ENCODE data around the gene TRNT1. TPM values are rescaled to one million over a fixed set of nuclear protein-coding genes. Genes with fewer than 3 reads are reported as not detected.

Gene TRNT1
- total and polyA plus RNA-seq, 7 experiments from 2014 or later: 22.7 to 44.5 (median 36.7) TPM

GRCh38 chr3:3191675-3192285 is 65.0 kb downstream of the TRNT1 start:
- H3K36me3 ChIP-seq (ENCODE audit: control insufficient read depth in 2 of 3, insufficient read depth in 3 of 3, low read length in 3 of 3): no peaks in the 10 kb centered on the region
- peaks cover 20 to 42% of the 10 kb centered on the region in 2 donors for H3K4me1 ChIP-seq (ENCODE audit: control insufficient read depth in 2 of 2, insufficient read depth in 2 of 2, low read length in 2 of 2)
- H3K27me3 Mint-ChIP-seq: peaks cover 0 to 21% (median 0%) of the 10 kb centered on the region in 5 donors
- peaks cover 0 to 11% (median 4%) of the 10 kb centered on the region in 11 donors for H3K9me3 Mint-ChIP-seq
- H3K4me1 Mint-ChIP-seq: peaks cover 27 to 65% (median 60%) of the 10 kb centered on the region in 7 donors
- H3K9me3 ChIP-seq (ENCODE audit: control insufficient read depth in 2 of 3, low read length in 3 of 3): peaks cover 0 to 2% (median 0%) of the 10 kb centered on the region in 3 experiments
- DNase-seq (peak in 7 of 9 donors; percentile 25 to 58 (median 44)), ATAC-seq (peak; percentile 89)
- H3K4me3 ChIP-seq (ENCODE audit: low read length): peak overlapping the region; percentile 18
- H3K4me3 Mint-ChIP-seq: peak overlapping the region; percentile 54 to 92 (median 78)
- ChIA-PET POLR2A (interaction anchor here (0.5 to 5.8 kb wide), 10 partner anchors 9 to 1301 kb away, joined by 3 to 72 read pairs (median 4); partner anchors contain the start of genes CRBN, ITPR1, LRRN1 and SETMAR), CTCF (interaction anchor here (1.0 to 2.3 kb wide), 7 partner anchors 9 to 19 kb away, joined by 3 to 18 read pairs (median 5); no protein-coding TSS in a partner anchor)
- peak overlapping the region; percentile 39 to 98 (median 91) for H3K27ac Mint-ChIP-seq
- peaks cover 0 to 3% (median under 1%) of the 10 kb centered on the region in 5 donors for H3K36me3 Mint-ChIP-seq
- H3K27ac ChIP-seq (ENCODE audit: low read depth, low read length): peak overlapping the region; percentile 66
- intact Hi-C loops (cut with micrococcal nuclease): loop anchor here in 1 of 2 donors (1.0 to 5.0 kb wide), 3 partner anchors 12 to 1301 kb away; partner anchors contain the start of genes CRBN, ITPR1 and LRRN1
- no peaks in the 10 kb centered on the region for H3K27me3 ChIP-seq (ENCODE audit: control insufficient read depth in 2 of 2, insufficient read depth in 2 of 2, low read length in 2 of 2)

- Histone ChIP-seq H3K4me1 (ENCODE audit: control insufficient read depth in 2 of 2, insufficient read depth in 2 of 2, low read length in 2 of 2) (peaks cover 20 to 42% of the 10 kb centered on the region in 2 donors), H3K27ac (ENCODE audit: low read depth, low read length) (peak overlapping the region; percentile 66), H3K36me3 (ENCODE audit: control insufficient read depth in 2 of 3, insufficient read depth in 3 of 3, low read length in 3 of 3) (no peaks in the 10 kb centered on the region), H3K4me3 (ENCODE audit: low read length) (peak overlapping the region; percentile 18), H3K9me3 (ENCODE audit: control insufficient read depth in 2 of 3, low read length in 3 of 3) (no peaks in the 10 kb centered on the region), H3K27me3 (ENCODE audit: control insufficient read depth in 2 of 2, insufficient read depth in 2 of 2, low read length in 2 of 2) (no peaks in the 10 kb centered on the region)
- CTCF ChIA-PET: interaction anchor here (1.0 to 2.3 kb wide), 6 partner anchors 8 to 20 kb away, joined by 3 to 18 read pairs (median 5); no protein-coding TSS in a partner anchor
- Mint-ChIP-seq H3K4me3 (peak overlapping the region; percentile 54 to 92 (median 78)), H3K27ac (peak overlapping the region; percentile 39 to 98 (median 91)), H3K9me3 (peaks cover 0 to 6% (median 3%) of the 10 kb centered on the region in 11 donors), H3K36me3 (peaks cover 0 to 3% (median 0%) of the 10 kb centered on the region in 5 donors), H3K4me1 (peaks cover 27 to 67% (median 61%) of the 10 kb centered on the region in 7 donors), H3K27me3 (peaks cover 0 to 20% (median 0%) of the 10 kb centered on the region in 5 donors)
- intact Hi-C loops (cut with micrococcal nuclease): loop anchor here in 1 of 2 donors (1.0 to 5.0 kb wide), 3 partner anchors 13 to 1300 kb away; partner anchors contain the start of genes CRBN, ITPR1 and LRRN1
- DNase-seq (no peak), ATAC-seq (peak; percentile 28)
- POLR2A ChIA-PET: interaction anchor here (0.8 to 5.8 kb wide), 8 partner anchors 9 to 1301 kb away, joined by 3 to 72 read pairs (median 4); partner anchors contain the start of genes CRBN, ITPR1, LRRN1 and TRNT1
These were observed 65.5 kb downstream of the TRNT1 start for GRCh38 chr3:3192286-3192675.

GRCh38 chr3:3194861-3195260 is 68.1 kb downstream of the TRNT1 start:
- intact Hi-C loops (cut with micrococcal nuclease): loop anchor here in 1 of 2 donors (5.0 kb wide), 2 partner anchors 602 to 1297 kb away; partner anchors contain the start of genes ITPR1 and LRRN1
- no peak overlapping the region for H3K4me3 Mint-ChIP-seq
- DNase-seq (no peak), ATAC-seq (no peak)
- Histone ChIP-seq H3K4me3 (ENCODE audit: low read length) (no peak overlapping the region), H3K36me3 (ENCODE audit: control insufficient read depth in 2 of 3, insufficient read depth in 3 of 3, low read length in 3 of 3) (no peaks in the 10 kb centered on the region), H3K9me3 (ENCODE audit: control insufficient read depth in 2 of 3, low read length in 3 of 3) (no peaks in the 10 kb centered on the region), H3K4me1 (ENCODE audit: control insufficient read depth in 2 of 2, insufficient read depth in 2 of 2, low read length in 2 of 2) (peaks cover 20 to 34% of the 10 kb centered on the region in 2 donors), H3K27ac (ENCODE audit: low read depth, low read length) (no peak overlapping the region), H3K27me3 (ENCODE audit: control insufficient read depth in 2 of 2, insufficient read depth in 2 of 2, low read length in 2 of 2) (no peaks in the 10 kb centered on the region)
- H3K27ac Mint-ChIP-seq: peak overlapping the region in 3 of 9 donors; percentile 12 to 49 (median 41)
- H3K4me1 Mint-ChIP-seq: peaks cover 18 to 56% (median 49%) of the 10 kb centered on the region in 7 donors
- ChIA-PET POLR2A (no interaction called here), CTCF (interaction anchor here (0.6 kb wide), 1 partner anchor 23 kb away, joined by 4 read pairs; no protein-coding TSS in a partner anchor)
- peaks cover 0 to 3% (median 0%) of the 10 kb centered on the region in 11 donors for H3K9me3 Mint-ChIP-seq
- peaks cover 0 to 12% (median 0%) of the 10 kb centered on the region in 5 donors for H3K27me3 Mint-ChIP-seq
- H3K36me3 Mint-ChIP-seq: peaks cover 0 to 3% (median 0%) of the 10 kb centered on the region in 5 donors

GRCh38 chr3:3196148-3196861 is 69.6 kb downstream of the TRNT1 start:
- Histone ChIP-seq H3K4me1 (ENCODE audit: control insufficient read depth in 2 of 2, insufficient read depth in 2 of 2, low read length in 2 of 2) (peaks cover 17 to 22% of the 10 kb centered on the region in 2 donors), H3K9me3 (ENCODE audit: control insufficient read depth in 2 of 3, low read length in 3 of 3) (no peaks in the 10 kb centered on the region), H3K4me3 (ENCODE audit: low read length) (no peak overlapping the region), H3K27ac (ENCODE audit: low read depth, low read length) (no peak overlapping the region), H3K27me3 (ENCODE audit: control insufficient read depth in 2 of 2, insufficient read depth in 2 of 2, low read length in 2 of 2) (no peaks in the 10 kb centered on the region), H3K36me3 (ENCODE audit: control insufficient read depth in 2 of 3, insufficient read depth in 3 of 3, low read length in 3 of 3) (no peaks in the 10 kb centered on the region)
- H3K4me1 Mint-ChIP-seq: peaks cover 18 to 51% (median 44%) of the 10 kb centered on the region in 7 donors
- peaks cover 0 to 12% (median 0%) of the 10 kb centered on the region in 5 donors for H3K27me3 Mint-ChIP-seq
- peak overlapping the region in 2 of 9 donors; percentile 34 to 49 for H3K27ac Mint-ChIP-seq
- ATAC-seq (no peak), DNase-seq (no peak)
- intact Hi-C loops (cut with micrococcal nuclease): loop anchor here in 1 of 2 donors (1.0 kb wide), 1 partner anchor 1094 kb away; no protein-coding TSS in a partner anchor
- ChIA-PET POLR2A (no interaction called here), CTCF (interaction anchor here (0.5 to 0.6 kb wide), 3 partner anchors 15 to 303 kb away, joined by 3 read pairs; no protein-coding TSS in a partner anchor)
- peaks cover 0 to 3% (median 0%) of the 10 kb centered on the region in 5 donors for H3K36me3 Mint-ChIP-seq
- no peaks in the 10 kb centered on the region for H3K9me3 Mint-ChIP-seq
- H3K4me3 Mint-ChIP-seq: no peak overlapping the region

Other genes with a start within 250 kb of the TRNT1 start
- gene IL5RA, start 16.6 kb upstream of the TRNT1 start, total RNA-seq: 1 to 10 TPM in 2 of 5 experiments, not detected in 3; 1.1 to 8.7 TPM
- not detected for gene IL5RA, start 16.6 kb upstream of the TRNT1 start, polyA plus RNA-seq
- gene CRBN, start 52.8 kb downstream of the TRNT1 start, total RNA-seq: 100 to 1,000 TPM in 4 of 5 experiments, 10 to 100 TPM in 1; 69.1 to 169 (median 134) TPM
- 100 to 1,000 TPM; 171 to 198 TPM for gene CRBN, start 52.8 kb downstream of the TRNT1 start, polyA plus RNA-seq